ENCODE data around the gene CYP4F3. TPM values are rescaled to one million over a fixed set of nuclear protein-coding genes. Genes with fewer than 3 reads are reported as not detected.

The CYP4F3 gene
- total and polyA plus RNA-seq, 2 experiments from 2014 or later, result not detected

GRCh38 chr19:15616183-15616582 is 24.5 kb upstream of the CYP4F3 start:
- Histone ChIP-seq H3K4me3 (no peak overlapping the region), H3K9me3 (ENCODE audit: low read depth) (no peaks in the 10 kb centered on the region), H3K27me3 (no peaks in the 10 kb centered on the region), H3K36me3 (no peaks in the 10 kb centered on the region), H3K27ac (no peak overlapping the region), H3K4me1 (ENCODE audit: low read depth) (no peaks in the 10 kb centered on the region)
- TF ChIP-seq CTCF (IDR thresholded peaks at IDR 0.05; ENCODE audit: low read depth, low read length), result no peak
- no peak for DNase-seq (ENCODE audit: low read depth in 1 of 2, low spot score in 1 of 2)

DNA sequence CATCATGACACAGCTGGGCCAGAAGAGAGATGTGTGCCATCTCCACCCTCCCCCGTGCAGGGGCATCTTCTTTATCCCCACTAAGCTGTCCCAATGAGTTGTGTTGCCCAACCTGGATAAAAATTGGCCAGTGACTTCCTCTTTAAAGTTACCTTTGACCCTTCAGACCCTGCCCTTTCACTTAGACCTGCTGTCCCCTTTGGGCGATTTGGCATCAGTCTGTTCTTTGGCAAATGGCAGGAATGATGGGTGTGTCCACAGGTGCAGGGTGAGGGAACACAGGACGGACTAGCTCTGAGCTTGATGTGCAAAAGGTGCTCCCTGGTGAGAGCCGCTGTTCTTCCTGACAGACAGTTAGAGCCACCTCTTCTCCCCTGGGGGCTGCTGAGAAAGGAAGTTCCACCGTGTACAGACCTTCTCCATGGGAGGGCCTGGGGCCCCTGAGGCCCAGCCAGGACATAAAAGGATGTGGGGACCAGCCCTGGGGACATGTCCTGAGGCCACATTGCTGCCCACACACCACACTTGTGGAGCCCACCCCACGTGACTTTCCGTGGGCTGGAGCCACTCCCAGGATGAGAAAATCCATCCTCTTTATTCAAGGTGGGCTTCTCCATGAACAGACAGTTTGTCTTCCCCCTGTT is 23.9 kb upstream of the CYP4F3 start:
- no peak for DNase-seq (ENCODE audit: low read depth in 1 of 2, low spot score in 1 of 2)
- Histone ChIP-seq H3K4me1 (ENCODE audit: low read depth) (no peaks in the 10 kb centered on the region), H3K27ac (no peak overlapping the region), H3K4me3 (no peak overlapping the region), H3K27me3 (no peaks in the 10 kb centered on the region), H3K9me3 (ENCODE audit: low read depth) (no peaks in the 10 kb centered on the region), H3K36me3 (no peaks in the 10 kb centered on the region)
- no peak for TF ChIP-seq CTCF (IDR thresholded peaks at IDR 0.05; ENCODE audit: low read depth, low read length)

DNA sequence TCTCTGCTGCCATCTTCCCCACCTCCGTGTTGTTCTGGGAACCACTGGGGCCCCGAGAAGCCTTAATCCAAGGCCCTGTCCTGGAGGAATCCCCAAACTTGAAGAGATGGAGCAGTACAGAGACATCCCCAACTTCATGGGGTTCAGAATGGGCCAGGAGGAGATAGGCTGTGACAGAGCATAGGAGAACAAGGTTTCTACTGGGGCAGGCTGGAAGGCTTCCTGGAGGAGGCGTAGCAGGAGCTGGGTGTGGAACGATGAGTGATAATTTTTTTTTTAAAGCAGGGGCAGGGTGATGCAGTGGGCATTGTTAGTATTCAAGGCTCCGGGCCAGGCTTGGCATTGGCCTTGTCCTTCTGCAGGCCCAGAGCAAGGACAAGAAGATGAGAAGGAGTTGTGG is 22.4 kb upstream of the CYP4F3 start:
- Histone ChIP-seq H3K36me3 (no peaks in the 10 kb centered on the region), H3K27me3 (no peaks in the 10 kb centered on the region), H3K27ac (no peak overlapping the region), H3K4me3 (no peak overlapping the region), H3K9me3 (ENCODE audit: low read depth) (no peaks in the 10 kb centered on the region), H3K4me1 (ENCODE audit: low read depth) (no peaks in the 10 kb centered on the region)
- TF ChIP-seq CTCF (IDR thresholded peaks at IDR 0.05; ENCODE audit: low read depth, low read length), result no peak
- no peak for DNase-seq (ENCODE audit: low read depth in 1 of 2, low spot score in 1 of 2)

DNA sequence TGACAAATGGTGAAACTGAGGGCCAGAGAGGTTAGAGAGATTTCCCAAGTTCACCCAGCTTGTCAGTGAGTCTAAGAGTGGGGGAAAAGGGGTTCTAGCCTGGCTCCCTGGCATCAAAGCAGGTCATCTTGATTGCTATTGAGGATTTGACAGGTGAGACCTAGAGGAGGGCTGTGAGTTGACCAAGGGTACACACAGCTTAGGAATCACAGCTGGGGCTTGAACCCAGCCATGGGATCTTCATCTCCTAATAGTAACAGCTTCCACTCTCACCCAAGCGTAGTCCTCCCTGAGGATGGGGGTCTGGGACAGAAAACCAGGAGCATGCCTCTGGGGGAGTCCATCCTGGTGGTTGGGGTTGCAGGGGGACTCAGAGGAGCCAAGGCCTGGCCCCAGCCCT is 18.9 kb upstream of the CYP4F3 start:
- no peaks in the 10 kb centered on the region for H3K36me3 ChIP-seq
- H3K4me1 ChIP-seq (ENCODE audit: low read depth), result no peaks in the 10 kb centered on the region
- H3K27me3 ChIP-seq, result no peaks in the 10 kb centered on the region
- no peaks in the 10 kb centered on the region for H3K9me3 ChIP-seq (ENCODE audit: low read depth)
- DNase-seq (ENCODE audit: low read depth in 1 of 2, low spot score in 1 of 2), result no peak
- no peak overlapping the region for H3K4me3 ChIP-seq
- H3K27ac ChIP-seq, result no peak overlapping the region
- TF ChIP-seq CTCF (IDR thresholded peaks at IDR 0.05; ENCODE audit: low read depth, low read length), result no peak

DNA sequence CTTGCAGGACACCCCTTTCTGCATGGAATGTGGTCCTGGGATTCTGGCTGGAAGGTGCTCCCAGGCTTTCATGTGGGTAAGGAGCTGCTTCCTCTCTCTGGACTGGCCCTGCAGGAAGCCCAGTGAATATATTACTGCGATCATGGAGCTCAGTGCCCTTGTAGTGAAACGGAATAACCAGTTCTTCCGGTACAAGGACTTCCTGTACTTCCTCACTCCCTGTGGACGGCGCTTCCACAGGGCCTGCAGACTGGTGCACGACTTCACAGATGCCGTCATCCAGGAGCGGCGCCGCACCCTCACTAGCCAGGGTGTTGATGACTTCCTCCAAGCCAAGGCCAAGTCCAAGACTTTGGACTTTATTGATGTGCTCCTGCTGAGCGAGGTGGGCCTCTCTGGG is 17.7 kb upstream of the CYP4F3 start:
- no peak for TF ChIP-seq CTCF (IDR thresholded peaks at IDR 0.05; ENCODE audit: low read depth, low read length)
- Histone ChIP-seq H3K36me3 (no peaks in the 10 kb centered on the region), H3K27me3 (no peaks in the 10 kb centered on the region), H3K4me3 (no peak overlapping the region), H3K4me1 (ENCODE audit: low read depth) (no peaks in the 10 kb centered on the region), H3K9me3 (ENCODE audit: low read depth) (no peaks in the 10 kb centered on the region), H3K27ac (no peak overlapping the region)
- no peak for DNase-seq (ENCODE audit: low read depth in 1 of 2, low spot score in 1 of 2)
